NB4 (cell line): ENCODE data around the gene CTNNAL1.
A peak's percentile ranks its signal among the peaks of the same experiment; 100 is the strongest.

Source experiments
- DNase-seq: peaks from one replicate; pipeline ENCODE4 v3.0.0; 2010; ENCODE audit warnings: low read depth
- H3K4me3 ChIP-seq: one replicate; pipeline ENCODE4 v1.5.1; 2011; ENCODE audit warnings: mild to moderate bottlenecking, low read depth, low read length, moderate library complexity
- CTCF ChIP-seq: IDR thresholded peaks from one replicate; pipeline ENCODE4 v1.5.1; 2012; ENCODE audit warnings: low read depth, low read length
- MAX ChIP-seq: IDR thresholded peaks from 2 replicates; pipeline ENCODE4 v1.6.1; 2011; ENCODE audit warnings: low read depth, low read length
- MYC ChIP-seq: IDR thresholded peaks from 2 replicates; pipeline ENCODE4 v1.6.1; 2011; ENCODE audit warnings: low read depth, low read length
- POLR2A ChIP-seq: IDR thresholded peaks from 2 replicates; pipeline ENCODE4 v1.6.1; 2011; ENCODE audit warnings: mild to moderate bottlenecking; ENCODE audit not compliant: insufficient read length; ENCODE audit errors: extremely low read depth

The CTNNAL1 gene

GRCh38 chr9:108994695-108995094, 18.6 kb downstream of the CTNNAL1 start:
- H3K4me3 ChIP-seq = no peak overlapping the region
- TF ChIP-seq MYC = no peak
- TF ChIP-seq MAX = no peak
- TF ChIP-seq POLR2A = no peak
- TF ChIP-seq CTCF = no peak
- DNase-seq = peak; percentile 63

- TF ChIP-seq CTCF = no peak
- no peak for TF ChIP-seq MYC
- TF ChIP-seq MAX = no peak
- no peak for TF ChIP-seq POLR2A
- no peak for DNase-seq
Measured at GRCh38 chr9:108991479-108991878, 21.8 kb downstream of the CTNNAL1 start.

GRCh38 chr9:108983885-108984284, 29.4 kb downstream of the CTNNAL1 start:
- TF ChIP-seq MAX (no peak), MYC (no peak), POLR2A (no peak), CTCF (no peak)
- no peak for DNase-seq
- H3K4me3 ChIP-seq = no peak overlapping the region

More at GRCh38 chr9:108991479-108991878, 21.8 kb downstream of the CTNNAL1 start:
- no peak overlapping the region for H3K4me3 ChIP-seq

- H3K4me3 ChIP-seq = no peak overlapping the region
- no peak for DNase-seq
- no peak for TF ChIP-seq CTCF
- no peak for TF ChIP-seq POLR2A
- no peak for TF ChIP-seq MAX
- TF ChIP-seq MYC = no peak
Measured at GRCh38 chr9:108980893-108981292, 32.4 kb downstream of the CTNNAL1 start.

- no peak overlapping the region for H3K4me3 ChIP-seq
- no peak for DNase-seq
- no peak for TF ChIP-seq MAX
- TF ChIP-seq POLR2A = no peak
- no peak for TF ChIP-seq CTCF
- no peak for TF ChIP-seq MYC
Measured at GRCh38 chr9:108978205-108978604, 35.1 kb downstream of the CTNNAL1 start.

- TF ChIP-seq MAX (no peak), POLR2A (no peak), MYC (no peak), CTCF (no peak)
- H3K4me3 ChIP-seq = no peak overlapping the region
Measured at GRCh38 chr9:108973895-108974294, 39.4 kb downstream of the CTNNAL1 start.

More at GRCh38 chr9:108973895-108974294, 39.4 kb downstream of the CTNNAL1 start:
- no peak for DNase-seq
